ENCODE data around the gene C1QL4.
"Not testable (repeated sequence)": the region's sequence is repeated elsewhere in the genome, so short reads cannot be mapped to it uniquely, and the experiment has no call there.

The C1QL4 gene

GRCh38 chr12:49282740-49283375, 54.1 kb downstream of the C1QL4 start:
- H3K27ac ChIP-seq (ENCODE audit: low read length) = not testable (repeated sequence)

More at GRCh38 chr12:49282740-49283375, 54.1 kb downstream of the C1QL4 start:
- not testable (repeated sequence) for H3K9ac ChIP-seq (ENCODE audit: low read depth, low read length); H3K4me3 ChIP-seq (ENCODE audit: low read length); H3K9me3 ChIP-seq (ENCODE audit: insufficient read depth, low read depth, low read length); H3K36me3 ChIP-seq (ENCODE audit: insufficient read depth, low read depth, low read length); H3K4me1 ChIP-seq (ENCODE audit: insufficient read depth, low read length)
- H3K27me3 ChIP-seq (ENCODE audit: insufficient read depth, low read length) = peaks cover 11% of the 10 kb centered on the region

Data from iPS-20b (cell line).